Testis (tissue), 3 donors: ENCODE measurements around the gene PSRC1. TPM values are rescaled to one million over a fixed set of nuclear protein-coding genes. Genes with fewer than 3 reads are reported as not detected.
"Not testable (repeated sequence)": the region's sequence is repeated elsewhere in the genome, so short reads cannot be mapped to it uniquely, and the experiment has no call there.

Experiments
- DNase-seq: peaks from one replicate; pipeline ENCODE4 v3.0.0-alpha.2; 2019
- H3K27ac ChIP-seq, 2 donors: fragments of 200-600 bp; sonication (generic); one replicate each; pipeline ENCODE4 v1.5.1; 2019
- H3K27me3 ChIP-seq: fragments of 200-600 bp; sonication (generic); one replicate; pipeline ENCODE4 v1.5.1; 2019
- H3K36me3 ChIP-seq: fragments of 200-600 bp; sonication (generic); one replicate; pipeline ENCODE4 v1.5.1; 2017; ENCODE audit warnings: low read depth; ENCODE audit errors: missing control alignments
- H3K4me1 ChIP-seq: fragments of 200-600 bp; sonication (generic); one replicate; pipeline ENCODE4 v1.5.1; 2019
- H3K4me3 ChIP-seq, 2 donors: fragments of 200-600 bp; sonication (generic); one replicate each; pipeline ENCODE4 v1.5.1; 2017 to 2019
- H3K9me3 ChIP-seq: fragments of 200-600 bp; sonication (generic); one replicate; pipeline ENCODE4 v1.5.1; 2017
- POLR2A ChIP-seq: fragments of 450-650 bp; IDR thresholded peaks from one replicate; pipeline ENCODE4 v1.6.1; 2017; ENCODE audit warnings: antibody characterized with exemption, mild to moderate bottlenecking, moderate library complexity
- WGBS, 2 donors: methylation state at CpG; one replicate each; pipeline ENCODE4 v1.1.5; 2018; 5-methylcytosine and 5-hydroxymethylcytosine counted together
- intact Hi-C: fragments of 100-400 bp; cut with DNase I; formaldehyde crosslinking; loops from one replicate; pipeline ENCODE4 v1.15.1; 2023; ENCODE audit warnings: low total_unique reads
- polyA plus RNA-seq: library from polyadenylated mRNA; stranded (reverse); fragments of 350-450 nt; fragmentation: Illumina TruSeq; extraction: RNeasy Lipid Tissue Mini Kit (QIAGEN cat#74804); gene quantifications from one replicate; pipeline ENCODE4 v1.2.3, GENCODE V29; 2014; ENCODE audit warnings: low read depth, low replicate concordance; ENCODE audit not compliant: insufficient read depth
- total RNA-seq, 2 donors: library from RNA; depleted of rRNA; stranded (reverse); fragments of >200 nt; gene quantifications; one replicate each; pipeline ENCODE4 v1.2.3, GENCODE V29; 2016
- TF ChIP-seq, protein P1 (sequence below), 3 experiments: fragments of 450-650 bp in 2 of 3; fragments of 200-600 bp in 1 of 3; sonication (generic) in 1 of 3; IDR thresholded peaks; one replicate each; pipeline ENCODE4 v1.5.1; 2016 to 2019; ENCODE audit warnings: antibody characterized with exemption in 3 of 3, mild to moderate bottlenecking in 2 of 3, moderate library complexity in 1 of 3

The PSRC1 gene
- total and polyA plus RNA-seq, 3 donors from 2014 or later: 24.0 to 48.9 (median 34.0) TPM

DNA sequence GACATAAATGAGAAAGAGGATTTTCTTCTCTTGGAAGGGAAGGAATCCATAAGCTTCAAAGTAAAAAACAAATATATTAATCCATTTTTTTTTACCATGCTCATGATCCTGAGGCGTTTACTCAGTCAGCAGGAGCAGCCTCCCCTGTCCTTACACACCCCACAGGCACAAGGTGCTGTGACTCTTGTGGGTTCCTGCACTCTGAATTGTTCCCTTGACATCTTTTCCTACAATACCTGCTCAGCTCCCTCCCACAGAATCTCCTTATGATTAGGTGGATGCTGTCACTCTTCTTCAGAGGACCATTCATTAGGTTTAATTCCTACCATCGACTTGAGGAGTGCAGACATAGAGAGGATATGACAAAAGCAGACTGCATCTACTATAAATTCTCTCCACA lies 10.1 kb upstream of the PSRC1 start:
- TF ChIP-seq POLR2A: no peak
- TF ChIP-seq, protein P1, sequence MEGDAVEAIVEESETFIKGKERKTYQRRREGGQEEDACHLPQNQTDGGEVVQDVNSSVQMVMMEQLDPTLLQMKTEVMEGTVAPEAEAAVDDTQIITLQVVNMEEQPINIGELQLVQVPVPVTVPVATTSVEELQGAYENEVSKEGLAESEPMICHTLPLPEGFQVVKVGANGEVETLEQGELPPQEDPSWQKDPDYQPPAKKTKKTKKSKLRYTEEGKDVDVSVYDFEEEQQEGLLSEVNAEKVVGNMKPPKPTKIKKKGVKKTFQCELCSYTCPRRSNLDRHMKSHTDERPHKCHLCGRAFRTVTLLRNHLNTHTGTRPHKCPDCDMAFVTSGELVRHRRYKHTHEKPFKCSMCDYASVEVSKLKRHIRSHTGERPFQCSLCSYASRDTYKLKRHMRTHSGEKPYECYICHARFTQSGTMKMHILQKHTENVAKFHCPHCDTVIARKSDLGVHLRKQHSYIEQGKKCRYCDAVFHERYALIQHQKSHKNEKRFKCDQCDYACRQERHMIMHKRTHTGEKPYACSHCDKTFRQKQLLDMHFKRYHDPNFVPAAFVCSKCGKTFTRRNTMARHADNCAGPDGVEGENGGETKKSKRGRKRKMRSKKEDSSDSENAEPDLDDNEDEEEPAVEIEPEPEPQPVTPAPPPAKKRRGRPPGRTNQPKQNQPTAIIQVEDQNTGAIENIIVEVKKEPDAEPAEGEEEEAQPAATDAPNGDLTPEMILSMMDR (IDR thresholded peaks at IDR 0.05): no peak

GRCh38 chr1:109292364-109292763 lies 9.4 kb upstream of the PSRC1 start:
- DNase-seq: no peak
- H3K27me3 ChIP-seq: no peaks in the 10 kb centered on the region

More for the DNA sequence above, 10.1 kb upstream of the PSRC1 start:
- no peak for DNase-seq
- no peak overlapping the region for H3K27ac ChIP-seq
- intact Hi-C loops: loop anchor here (5.0 kb wide), 1 partner anchor 1756 kb away; no protein-coding TSS in a partner anchor
- no peaks in the 10 kb centered on the region for H3K36me3 ChIP-seq
- H3K9me3 ChIP-seq: no peaks in the 10 kb centered on the region
- no peak overlapping the region for H3K4me3 ChIP-seq
- H3K4me1 ChIP-seq: peaks cover 9% of the 10 kb centered on the region
- no peaks in the 10 kb centered on the region for H3K27me3 ChIP-seq
- 83 to 88% methylated on average over 2 of the region's 2 CpGs for WGBS, 2 donors

DNA sequence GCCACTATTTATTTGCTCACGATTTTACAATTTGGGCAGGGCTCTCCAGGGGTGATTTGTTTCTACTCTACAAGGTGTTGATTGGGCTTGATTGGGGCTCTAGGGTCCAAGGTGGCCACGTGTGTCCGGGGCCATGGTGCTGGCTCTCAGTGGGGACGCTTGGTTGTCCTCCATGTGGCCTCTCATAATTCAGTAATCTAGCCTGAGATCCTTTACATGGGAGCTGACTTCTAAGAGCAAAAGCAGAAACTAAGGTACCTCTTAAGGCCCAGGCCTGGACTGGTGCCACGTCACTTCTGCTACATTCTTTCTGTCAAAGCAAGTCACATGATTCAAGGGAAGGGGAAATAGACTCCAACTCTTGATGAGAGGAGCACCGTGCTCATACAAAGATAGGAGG lies 8.1 kb upstream of the PSRC1 start:
- intact Hi-C loops: loop anchor here (5.0 kb wide), 1 partner anchor 1754 kb away; no protein-coding TSS in a partner anchor
- Histone ChIP-seq H3K4me1 (no peaks in the 10 kb centered on the region), H3K27ac (no peak overlapping the region), H3K9me3 (no peaks in the 10 kb centered on the region), H3K4me3 (no peak overlapping the region), H3K27me3 (no peaks in the 10 kb centered on the region), H3K36me3 (no peaks in the 10 kb centered on the region)
- no peak for DNase-seq
- no peak for TF ChIP-seq POLR2A
- TF ChIP-seq, protein P1 (IDR thresholded peaks at IDR 0.05): no peak
- 74 to 76% methylated on average over 6 of the region's 6 CpGs for WGBS, 2 donors

More at GRCh38 chr1:109292364-109292763, 9.4 kb upstream of the PSRC1 start:
- TF ChIP-seq, protein P1 (IDR thresholded peaks at IDR 0.05): no peak
- TF ChIP-seq POLR2A: no peak
- H3K4me1 ChIP-seq: peaks cover 2% of the 10 kb centered on the region
- H3K36me3 ChIP-seq: no peaks in the 10 kb centered on the region
- no peak overlapping the region for H3K4me3 ChIP-seq
- intact Hi-C loops: loop anchor here (5.0 kb wide), 1 partner anchor 1755 kb away; no protein-coding TSS in a partner anchor
- H3K27ac ChIP-seq: no peak overlapping the region
- WGBS, 2 donors: 79 to 81% methylated on average over 8 to 9 of the region's 9 CpGs
- H3K9me3 ChIP-seq: no peaks in the 10 kb centered on the region

DNA sequence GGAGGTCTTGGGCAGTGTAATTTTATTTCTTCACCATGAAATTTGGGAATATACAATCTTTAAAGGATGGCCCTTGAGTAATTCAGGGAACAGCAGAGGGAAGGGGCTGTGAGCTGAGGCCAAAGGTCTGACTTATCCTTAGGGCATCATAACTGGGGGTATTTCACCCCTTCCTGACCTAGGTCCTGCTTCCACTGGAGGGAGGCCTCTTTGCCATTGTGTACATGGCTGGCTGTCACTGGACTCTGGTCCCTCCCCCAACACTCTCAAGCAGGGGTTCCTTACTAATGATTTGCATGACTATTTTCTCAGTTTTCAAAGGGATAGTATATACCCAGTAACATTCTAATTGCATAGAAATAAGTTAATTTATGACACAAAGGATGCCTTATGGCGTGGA lies 7.2 kb upstream of the PSRC1 start:
- no peak for DNase-seq
- H3K27ac ChIP-seq: no peak overlapping the region
- no peaks in the 10 kb centered on the region for H3K4me1 ChIP-seq
- TF ChIP-seq POLR2A: no peak
- no peak overlapping the region for H3K4me3 ChIP-seq
- WGBS, 2 donors: 93 to 100% methylated on average over 1 of the region's 1 CpG
- intact Hi-C loops: loop anchor here (5.0 kb wide), 1 partner anchor 1753 kb away; no protein-coding TSS in a partner anchor
- H3K27me3 ChIP-seq: no peaks in the 10 kb centered on the region
- H3K36me3 ChIP-seq: no peaks in the 10 kb centered on the region
- no peaks in the 10 kb centered on the region for H3K9me3 ChIP-seq

- DNase-seq, H3K27ac ChIP-seq, H3K27me3 ChIP-seq, intact Hi-C loops, H3K36me3 ChIP-seq, H3K9me3 ChIP-seq, H3K4me3 ChIP-seq: not testable (repeated sequence)
- peaks cover 12% of the 10 kb centered on the region for H3K4me1 ChIP-seq
- WGBS, 2 donors: 59 to 68% methylated on average over 5 of the region's 5 CpGs
Measured at GRCh38 chr1:109286762-109287161, 3.8 kb upstream of the PSRC1 start.
